ENCODE measurements around the gene VGLL4.

DNA sequence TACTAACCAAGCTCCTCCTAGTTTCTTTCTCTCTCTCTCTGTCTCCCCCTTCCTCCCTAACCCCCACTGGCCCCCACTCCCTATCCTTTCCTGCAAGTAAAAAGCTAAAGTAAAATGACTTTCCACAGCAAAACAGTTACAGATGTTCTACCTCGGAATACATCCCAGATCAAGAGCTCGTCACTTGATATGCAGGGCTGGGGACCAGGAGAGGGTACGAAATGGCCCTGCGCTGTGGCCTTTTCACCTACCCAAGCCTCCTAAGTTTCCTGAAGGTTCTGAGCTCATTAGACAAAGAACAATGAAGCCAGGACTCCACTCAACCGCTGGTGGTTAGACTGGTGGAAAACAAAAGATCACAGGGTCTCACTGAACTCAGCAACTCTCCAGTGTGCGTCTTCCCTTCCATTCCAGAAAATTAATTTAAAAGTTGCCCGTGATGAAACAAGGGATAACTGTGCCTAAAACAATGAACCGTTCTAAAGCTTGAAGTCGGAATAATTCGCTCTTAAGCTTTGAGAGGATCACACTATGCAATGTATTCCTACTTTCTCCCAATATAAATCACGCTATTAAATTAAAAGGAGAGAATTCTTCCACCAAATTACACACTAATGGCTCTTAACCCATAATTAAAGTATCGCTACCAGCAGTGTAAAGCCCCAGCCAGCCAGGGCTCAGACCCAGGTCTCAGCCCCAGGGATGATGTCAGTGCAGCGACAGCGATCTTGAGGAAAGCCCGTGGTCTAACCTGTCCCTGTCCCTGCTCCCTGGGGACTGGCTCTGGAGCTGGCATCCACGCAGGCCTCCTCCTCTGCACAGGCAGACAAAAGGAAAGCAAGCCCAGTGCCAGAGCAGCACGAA, 5.0 kb downstream of the VGLL4 start:
- TF ChIP-seq CTCF (IDR thresholded peaks at IDR 0.05; ENCODE audit: insufficient read depth, low read length, poor library complexity, severe bottlenecking) = no peak
- TF ChIP-seq EZH2phosphoT487 (conservative IDR thresholded peaks at IDR 0.05; ENCODE audit: low read length) = no peak
